Breast epithelium (tissue), 3 donors: Measurements from ENCODE around the gene HDAC9.

Source experiments
- CTCF ChIP-seq, 3 donors: fragments of 450-650 bp; IDR thresholded peaks; one replicate each; pipeline ENCODE4 v1.5.1; 2016 to 2017; ENCODE audit warnings: antibody characterized with exemption in 3 of 3, mild to moderate bottlenecking in 3 of 3, moderate library complexity in 3 of 3
- POLR2A ChIP-seq: fragments of 450-650 bp; IDR thresholded peaks from one replicate; pipeline ENCODE4 v1.6.1; 2016; ENCODE audit warnings: antibody characterized with exemption, mild to moderate bottlenecking, moderate library complexity

GRCh38 chr7:18948521-18948920 is 453.0 kb downstream of the HDAC9 start:
- TF ChIP-seq CTCF (IDR thresholded peaks at IDR 0.05) (no peak), POLR2A (no peak)
